ENCODE data around the gene NID1.

GRCh38 chr1:236113324-236114032 is 48.6 kb upstream of the NID1 start:
- no peak for TF ChIP-seq CTCF (IDR thresholded peaks at IDR 0.05 in 8 of 11, conservative IDR thresholded peaks at IDR 0.05 in 3 of 11)
- no peak for TF ChIP-seq POLR2AphosphoS5 (IDR thresholded peaks at IDR 0.05)

All from spleen (tissue), 7 donors.